ENCODE results near the gene THAP5.

DNA sequence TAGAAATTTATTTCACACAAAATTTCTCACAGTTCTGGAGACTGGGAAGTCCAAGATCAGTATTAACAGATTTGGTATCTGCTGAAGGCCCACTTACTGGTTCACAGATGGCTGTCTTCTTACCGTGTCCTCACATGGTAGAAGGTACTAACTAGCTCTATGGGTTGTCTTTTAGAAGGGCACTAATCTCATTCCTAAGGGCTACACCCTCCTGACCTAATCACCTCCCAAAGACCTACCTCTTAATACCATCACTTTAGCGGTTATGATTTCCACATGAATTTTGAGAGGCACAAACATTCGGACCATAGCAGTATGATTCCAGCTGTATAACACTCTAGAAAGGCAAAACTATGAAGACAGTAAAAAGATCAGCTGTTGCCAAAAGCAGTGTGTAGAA is 51.6 kb downstream of the THAP5 start:
- TF ChIP-seq POLR2A (IDR thresholded peaks at IDR 0.05): no peak
- TF ChIP-seq, protein P1, sequence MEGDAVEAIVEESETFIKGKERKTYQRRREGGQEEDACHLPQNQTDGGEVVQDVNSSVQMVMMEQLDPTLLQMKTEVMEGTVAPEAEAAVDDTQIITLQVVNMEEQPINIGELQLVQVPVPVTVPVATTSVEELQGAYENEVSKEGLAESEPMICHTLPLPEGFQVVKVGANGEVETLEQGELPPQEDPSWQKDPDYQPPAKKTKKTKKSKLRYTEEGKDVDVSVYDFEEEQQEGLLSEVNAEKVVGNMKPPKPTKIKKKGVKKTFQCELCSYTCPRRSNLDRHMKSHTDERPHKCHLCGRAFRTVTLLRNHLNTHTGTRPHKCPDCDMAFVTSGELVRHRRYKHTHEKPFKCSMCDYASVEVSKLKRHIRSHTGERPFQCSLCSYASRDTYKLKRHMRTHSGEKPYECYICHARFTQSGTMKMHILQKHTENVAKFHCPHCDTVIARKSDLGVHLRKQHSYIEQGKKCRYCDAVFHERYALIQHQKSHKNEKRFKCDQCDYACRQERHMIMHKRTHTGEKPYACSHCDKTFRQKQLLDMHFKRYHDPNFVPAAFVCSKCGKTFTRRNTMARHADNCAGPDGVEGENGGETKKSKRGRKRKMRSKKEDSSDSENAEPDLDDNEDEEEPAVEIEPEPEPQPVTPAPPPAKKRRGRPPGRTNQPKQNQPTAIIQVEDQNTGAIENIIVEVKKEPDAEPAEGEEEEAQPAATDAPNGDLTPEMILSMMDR (IDR thresholded peaks at IDR 0.05): no peak

Data from thyroid gland (tissue), 4 donors.